ENCODE data around the gene SFI1.

DNA sequence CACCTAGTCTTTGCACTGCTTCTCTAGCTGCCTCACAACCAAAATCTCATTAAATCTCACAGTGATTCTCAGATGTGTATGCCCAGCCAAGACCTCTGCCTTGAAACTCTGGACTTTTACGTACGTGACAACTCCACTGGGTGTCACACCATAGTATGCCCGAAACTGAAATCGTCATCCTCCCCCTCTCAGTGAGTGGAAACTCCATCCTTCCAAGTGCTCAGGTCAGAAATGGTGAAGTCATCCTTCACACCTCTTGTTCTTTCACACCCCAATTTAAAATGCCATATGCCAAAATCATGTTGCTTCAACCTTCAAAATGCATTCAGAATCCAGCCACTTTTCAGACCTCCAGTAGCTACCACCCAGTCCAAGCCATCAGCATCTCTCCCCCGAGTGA, 42.5 kb downstream of the SFI1 start:
- TF ChIP-seq, protein P1, sequence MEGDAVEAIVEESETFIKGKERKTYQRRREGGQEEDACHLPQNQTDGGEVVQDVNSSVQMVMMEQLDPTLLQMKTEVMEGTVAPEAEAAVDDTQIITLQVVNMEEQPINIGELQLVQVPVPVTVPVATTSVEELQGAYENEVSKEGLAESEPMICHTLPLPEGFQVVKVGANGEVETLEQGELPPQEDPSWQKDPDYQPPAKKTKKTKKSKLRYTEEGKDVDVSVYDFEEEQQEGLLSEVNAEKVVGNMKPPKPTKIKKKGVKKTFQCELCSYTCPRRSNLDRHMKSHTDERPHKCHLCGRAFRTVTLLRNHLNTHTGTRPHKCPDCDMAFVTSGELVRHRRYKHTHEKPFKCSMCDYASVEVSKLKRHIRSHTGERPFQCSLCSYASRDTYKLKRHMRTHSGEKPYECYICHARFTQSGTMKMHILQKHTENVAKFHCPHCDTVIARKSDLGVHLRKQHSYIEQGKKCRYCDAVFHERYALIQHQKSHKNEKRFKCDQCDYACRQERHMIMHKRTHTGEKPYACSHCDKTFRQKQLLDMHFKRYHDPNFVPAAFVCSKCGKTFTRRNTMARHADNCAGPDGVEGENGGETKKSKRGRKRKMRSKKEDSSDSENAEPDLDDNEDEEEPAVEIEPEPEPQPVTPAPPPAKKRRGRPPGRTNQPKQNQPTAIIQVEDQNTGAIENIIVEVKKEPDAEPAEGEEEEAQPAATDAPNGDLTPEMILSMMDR (IDR thresholded peaks at IDR 0.05): no peak
- TF ChIP-seq EP300 (IDR thresholded peaks at IDR 0.05; ENCODE audit: low read depth): no peak

Data from transverse colon (tissue), 3 donors.